Measurements from ENCODE around the gene UBE3C.

The UBE3C gene

GRCh38 chr7:157271315-157271990 lies 132.7 kb downstream of the UBE3C start:
- peaks cover 7% of the 10 kb centered on the region for H3K4me1 ChIP-seq (ENCODE audit: insufficient read depth, low read length, severe bottlenecking)
- H2AFZ ChIP-seq (ENCODE audit: low read length): no peak overlapping the region
- H3K4me3 ChIP-seq (ENCODE audit: low read depth, low read length, poor library complexity, severe bottlenecking): no peak overlapping the region
- no peaks in the 10 kb centered on the region for H3K27me3 ChIP-seq (ENCODE audit: insufficient read depth, low read length)
- H3F3A ChIP-seq (ENCODE audit: insufficient read depth, low read length): no peaks in the 10 kb centered on the region
- H3K9ac ChIP-seq (ENCODE audit: low read length): no peak overlapping the region
- H3K79me2 ChIP-seq (ENCODE audit: insufficient read depth, low read length): no peaks in the 10 kb centered on the region
- H3K9me2 ChIP-seq (ENCODE audit: low read depth, low read length): no peaks in the 10 kb centered on the region
- no peaks in the 10 kb centered on the region for H4K20me1 ChIP-seq (ENCODE audit: insufficient read depth, low read length)
- peaks cover 46% of the 10 kb centered on the region for H3K36me3 ChIP-seq (ENCODE audit: insufficient read depth, low read length)
- no peak for TF ChIP-seq EZH2 (IDR thresholded peaks at IDR 0.05; ENCODE audit: borderline replicate concordance, low read length)
- TF ChIP-seq CTCF (IDR thresholded peaks at IDR 0.05; ENCODE audit: low read length): no peak
- no peak overlapping the region for H3K27ac ChIP-seq (ENCODE audit: low read depth, low read length, poor library complexity, severe bottlenecking)
- H3K9me3 ChIP-seq (ENCODE audit: low read length): no peaks in the 10 kb centered on the region
- no peak overlapping the region for H3K4me2 ChIP-seq (ENCODE audit: low read length)

GRCh38 chr7:157271991-157272324 lies 133.2 kb downstream of the UBE3C start:
- no peaks in the 10 kb centered on the region for H3K27me3 ChIP-seq (ENCODE audit: insufficient read depth, low read length)
- no peaks in the 10 kb centered on the region for H3K9me3 ChIP-seq (ENCODE audit: low read length)
- no peak overlapping the region for H3K27ac ChIP-seq (ENCODE audit: low read depth, low read length, poor library complexity, severe bottlenecking)
- H2AFZ ChIP-seq (ENCODE audit: low read length): no peak overlapping the region
- H3K4me1 ChIP-seq (ENCODE audit: insufficient read depth, low read length, severe bottlenecking): peaks cover 7% of the 10 kb centered on the region
- H3K79me2 ChIP-seq (ENCODE audit: insufficient read depth, low read length): no peaks in the 10 kb centered on the region
- no peak overlapping the region for H3K4me2 ChIP-seq (ENCODE audit: low read length)
- no peak overlapping the region for H3K4me3 ChIP-seq (ENCODE audit: low read depth, low read length, poor library complexity, severe bottlenecking)
- no peak for TF ChIP-seq EZH2 (IDR thresholded peaks at IDR 0.05; ENCODE audit: borderline replicate concordance, low read length)
- TF ChIP-seq CTCF (IDR thresholded peaks at IDR 0.05; ENCODE audit: low read length): no peak
- no peaks in the 10 kb centered on the region for H3K9me2 ChIP-seq (ENCODE audit: low read depth, low read length)
- no peaks in the 10 kb centered on the region for H3F3A ChIP-seq (ENCODE audit: insufficient read depth, low read length)
- peaks cover 44% of the 10 kb centered on the region for H3K36me3 ChIP-seq (ENCODE audit: insufficient read depth, low read length)
- H3K9ac ChIP-seq (ENCODE audit: low read length): no peak overlapping the region
- no peaks in the 10 kb centered on the region for H4K20me1 ChIP-seq (ENCODE audit: insufficient read depth, low read length)

DNA sequence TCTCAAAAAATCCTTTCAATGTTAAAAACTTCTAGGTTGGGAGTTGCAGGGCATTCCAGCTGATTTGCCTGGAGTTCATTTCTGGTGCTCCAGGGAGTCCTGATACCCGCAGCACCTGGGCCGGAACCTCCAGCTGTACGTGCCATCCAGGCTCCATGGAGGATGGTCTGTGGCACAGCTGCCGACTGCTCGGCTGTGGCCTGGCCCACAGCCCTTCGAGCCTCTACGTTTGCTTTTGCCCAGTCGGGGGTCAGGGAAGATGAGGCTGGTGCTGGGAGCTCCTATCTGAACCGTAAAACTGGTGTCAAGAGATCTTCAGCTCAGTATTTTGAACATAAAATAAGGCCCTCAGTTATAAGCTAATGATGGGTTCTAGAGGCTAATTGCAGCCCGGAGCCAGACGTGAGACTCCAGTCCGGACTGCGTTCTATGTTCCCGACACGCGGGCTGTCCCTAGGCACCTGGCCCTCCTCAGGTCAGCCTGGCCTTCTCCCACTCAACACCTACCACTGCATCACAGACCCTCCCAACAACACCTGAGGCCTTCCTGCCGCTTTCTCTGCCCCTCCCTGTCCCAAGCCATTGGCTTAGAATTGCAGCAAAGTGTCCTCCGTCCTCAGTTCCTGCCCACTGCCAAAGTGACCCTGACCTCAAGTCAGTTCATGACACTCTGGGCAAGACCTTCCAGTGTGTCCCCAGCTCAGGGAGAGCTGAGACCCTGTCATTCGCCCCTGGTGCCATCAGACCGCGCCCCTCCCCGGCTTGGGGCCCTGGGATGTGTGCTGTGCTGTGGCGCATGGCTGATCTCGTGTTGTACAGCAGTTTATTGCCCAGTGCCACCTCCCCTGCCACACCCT lies 133.9 kb downstream of the UBE3C start:
- Histone ChIP-seq H3K4me3 (ENCODE audit: low read depth, low read length, poor library complexity, severe bottlenecking) (no peak overlapping the region), H3K27me3 (ENCODE audit: insufficient read depth, low read length) (no peaks in the 10 kb centered on the region), H3K27ac (ENCODE audit: low read depth, low read length, poor library complexity, severe bottlenecking) (no peak overlapping the region), H3K9ac (ENCODE audit: low read length) (no peak overlapping the region), H3K4me2 (ENCODE audit: low read length) (no peak overlapping the region), H3F3A (ENCODE audit: insufficient read depth, low read length) (no peaks in the 10 kb centered on the region), H2AFZ (ENCODE audit: low read length) (no peak overlapping the region), H3K36me3 (ENCODE audit: insufficient read depth, low read length) (peaks cover 38% of the 10 kb centered on the region), H4K20me1 (ENCODE audit: insufficient read depth, low read length) (no peaks in the 10 kb centered on the region), H3K9me2 (ENCODE audit: low read depth, low read length) (no peaks in the 10 kb centered on the region), H3K79me2 (ENCODE audit: insufficient read depth, low read length) (no peaks in the 10 kb centered on the region), H3K4me1 (ENCODE audit: insufficient read depth, low read length, severe bottlenecking) (peaks cover 12% of the 10 kb centered on the region), H3K9me3 (ENCODE audit: low read length) (no peaks in the 10 kb centered on the region)
- TF ChIP-seq CTCF (IDR thresholded peaks at IDR 0.05; ENCODE audit: low read length) (no peak), EZH2 (IDR thresholded peaks at IDR 0.05; ENCODE audit: borderline replicate concordance, low read length) (no peak)

Data from OCI-LY1 (cell line).